Measurements from ENCODE around the gene FIGN.
A peak's percentile ranks its signal among the peaks of the same experiment; 100 is the strongest.

FIGN gene

GRCh38 chr2:163734881-163735684 lies 725 bp downstream of the FIGN start:
- DNase-seq: peak; percentile 1

- no peak for DNase-seq
Measured at GRCh38 chr2:163734401-163734800, 1.4 kb downstream of the FIGN start.

- no peak for DNase-seq
Measured at GRCh38 chr2:163733956-163734355, 1.9 kb downstream of the FIGN start.

- no peak for DNase-seq
Measured at GRCh38 chr2:163733301-163733938, 2.4 kb downstream of the FIGN start.

- no peak for DNase-seq
Measured at GRCh38 chr2:163732727-163733126, 3.1 kb downstream of the FIGN start.

- no peak for DNase-seq
Measured at GRCh38 chr2:163731735-163732134, 4.1 kb downstream of the FIGN start.

GRCh38 chr2:163730556-163730955 lies 5.3 kb downstream of the FIGN start:
- DNase-seq: no peak

GRCh38 chr2:163729636-163730273 lies 6.1 kb downstream of the FIGN start:
- DNase-seq: no peak

GRCh38 chr2:163723881-163724280 lies 11.9 kb downstream of the FIGN start:
- no peak for DNase-seq

GRCh38 chr2:163723348-163723747 lies 12.5 kb downstream of the FIGN start:
- no peak for DNase-seq

- no peak for DNase-seq
Measured at GRCh38 chr2:163719331-163719730, 16.5 kb downstream of the FIGN start.

GRCh38 chr2:163717993-163718680 lies 17.7 kb downstream of the FIGN start:
- no peak for DNase-seq

- DNase-seq: no peak
Measured at GRCh38 chr2:163717515-163717914, 18.3 kb downstream of the FIGN start.

GRCh38 chr2:163716101-163716500 lies 19.7 kb downstream of the FIGN start:
- no peak for DNase-seq

- DNase-seq: no peak
Measured at GRCh38 chr2:163715668-163716067, 20.1 kb downstream of the FIGN start.

GRCh38 chr2:163715199-163715598 lies 20.6 kb downstream of the FIGN start:
- no peak for DNase-seq

GRCh38 chr2:163713534-163714311 lies 22.1 kb downstream of the FIGN start:
- DNase-seq: no peak

GRCh38 chr2:163711699-163712098 lies 24.1 kb downstream of the FIGN start:
- no peak for DNase-seq

GRCh38 chr2:163711258-163711657 lies 24.6 kb downstream of the FIGN start:
- no peak for DNase-seq

- no peak for DNase-seq
Measured at GRCh38 chr2:163709270-163709669, 26.5 kb downstream of the FIGN start.

GRCh38 chr2:163708265-163708664 lies 27.5 kb downstream of the FIGN start:
- DNase-seq: no peak

- DNase-seq: no peak
Measured at GRCh38 chr2:163703386-163703785, 32.4 kb downstream of the FIGN start.

Measured in hematopoietic multipotent progenitor cell treated with erythropoietin and hydrocortisone succinate and interleukin-3 and kit ligand, for 4 days (in vitro differentiated cells).